GM10847 (cell line): Measurements from ENCODE around the gene HSPA2.

Experiments
- POLR2A ChIP-seq: IDR thresholded peaks from 2 replicates; pipeline ENCODE4 v1.6.1; 2011; ENCODE audit not compliant: insufficient read length; ENCODE audit errors: extremely low read depth

Gene HSPA2

DNA sequence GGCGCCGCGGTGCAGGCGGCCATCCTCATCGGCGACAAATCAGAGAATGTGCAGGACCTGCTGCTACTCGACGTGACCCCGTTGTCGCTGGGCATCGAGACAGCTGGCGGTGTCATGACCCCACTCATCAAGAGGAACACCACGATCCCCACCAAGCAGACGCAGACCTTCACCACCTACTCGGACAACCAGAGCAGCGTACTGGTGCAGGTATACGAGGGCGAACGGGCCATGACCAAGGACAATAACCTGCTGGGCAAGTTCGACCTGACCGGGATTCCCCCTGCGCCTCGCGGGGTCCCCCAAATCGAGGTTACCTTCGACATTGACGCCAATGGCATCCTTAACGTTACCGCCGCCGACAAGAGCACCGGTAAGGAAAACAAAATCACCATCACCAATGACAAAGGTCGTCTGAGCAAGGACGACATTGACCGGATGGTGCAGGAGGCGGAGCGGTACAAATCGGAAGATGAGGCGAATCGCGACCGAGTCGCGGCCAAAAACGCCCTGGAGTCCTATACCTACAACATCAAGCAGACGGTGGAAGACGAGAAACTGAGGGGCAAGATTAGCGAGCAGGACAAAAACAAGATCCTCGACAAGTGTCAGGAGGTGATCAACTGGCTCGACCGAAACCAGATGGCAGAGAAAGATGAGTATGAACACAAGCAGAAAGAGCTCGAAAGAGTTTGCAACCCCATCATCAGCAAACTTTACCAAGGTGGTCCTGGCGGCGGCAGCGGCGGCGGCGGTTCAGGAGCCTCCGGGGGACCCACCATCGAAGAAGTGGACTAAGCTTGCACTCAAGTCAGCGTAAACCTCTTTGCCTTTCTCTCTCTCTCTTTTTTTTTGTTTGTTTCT, 1.7 kb downstream of the HSPA2 start:
- no peak for TF ChIP-seq POLR2A

DNA sequence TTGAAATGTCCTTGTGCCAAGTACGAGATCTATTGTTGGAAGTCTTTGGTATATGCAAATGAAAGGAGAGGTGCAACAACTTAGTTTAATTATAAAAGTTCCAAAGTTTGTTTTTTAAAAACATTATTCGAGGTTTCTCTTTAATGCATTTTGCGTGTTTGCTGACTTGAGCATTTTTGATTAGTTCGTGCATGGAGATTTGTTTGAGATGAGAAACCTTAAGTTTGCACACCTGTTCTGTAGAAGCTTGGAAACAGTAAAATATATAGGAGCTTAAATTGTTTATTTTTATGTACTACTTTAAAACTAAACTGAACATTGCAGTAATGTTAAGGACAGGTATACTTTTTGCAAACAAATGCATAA, 2.3 kb downstream of the HSPA2 start:
- TF ChIP-seq POLR2A = no peak

DNA sequence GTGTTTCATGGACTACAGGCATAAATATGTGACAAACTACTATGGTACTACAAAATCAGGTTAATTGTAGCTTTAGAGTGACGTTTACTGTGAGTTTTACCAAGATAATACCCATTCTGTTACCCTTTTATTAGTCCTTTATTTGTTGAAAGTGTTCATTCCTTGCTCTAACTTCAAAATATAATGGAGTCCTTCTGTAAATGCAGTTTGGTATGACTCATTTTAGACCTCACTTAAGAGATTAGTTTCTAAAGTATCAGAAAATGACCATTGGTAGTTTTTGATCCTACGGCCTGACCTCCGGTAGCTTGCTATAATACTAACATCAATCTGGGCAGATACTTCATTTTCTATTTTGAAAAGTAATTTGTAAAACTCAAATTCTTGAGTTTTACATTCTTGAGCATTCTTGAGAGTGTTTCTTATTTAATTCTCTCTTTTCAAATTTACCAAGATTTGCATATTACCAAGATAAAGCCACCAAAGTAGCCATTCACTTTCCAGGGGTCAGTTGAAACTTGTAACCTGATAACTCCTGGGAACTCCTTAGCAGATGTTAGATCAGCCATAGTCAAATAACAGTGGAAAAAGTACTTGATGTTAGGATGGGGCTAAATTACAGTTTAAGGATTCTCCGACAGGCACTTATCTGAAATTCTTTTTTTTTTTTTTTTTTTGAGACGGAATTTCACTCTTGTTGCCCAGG, 4.2 kb downstream of the HSPA2 start:
- TF ChIP-seq POLR2A = no peak

DNA sequence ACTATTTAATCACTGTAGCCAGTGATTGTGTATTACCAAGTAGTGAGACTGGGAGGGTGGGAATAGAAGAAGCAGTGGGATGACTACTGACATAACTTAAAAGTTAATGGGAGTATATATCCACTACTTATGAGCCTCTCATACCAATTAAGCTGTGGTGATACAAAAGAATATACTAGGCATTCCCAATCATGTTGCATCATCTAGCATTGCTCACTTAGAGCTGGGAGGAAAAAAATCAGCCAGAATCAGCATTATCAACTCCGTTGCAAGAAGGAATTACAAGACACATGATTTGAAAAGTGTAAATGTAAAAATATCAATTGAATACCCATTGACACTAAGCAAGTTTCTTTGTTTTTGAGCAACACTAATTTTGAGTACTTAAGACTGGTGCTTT, 8.5 kb downstream of the HSPA2 start:
- no peak for TF ChIP-seq POLR2A

DNA sequence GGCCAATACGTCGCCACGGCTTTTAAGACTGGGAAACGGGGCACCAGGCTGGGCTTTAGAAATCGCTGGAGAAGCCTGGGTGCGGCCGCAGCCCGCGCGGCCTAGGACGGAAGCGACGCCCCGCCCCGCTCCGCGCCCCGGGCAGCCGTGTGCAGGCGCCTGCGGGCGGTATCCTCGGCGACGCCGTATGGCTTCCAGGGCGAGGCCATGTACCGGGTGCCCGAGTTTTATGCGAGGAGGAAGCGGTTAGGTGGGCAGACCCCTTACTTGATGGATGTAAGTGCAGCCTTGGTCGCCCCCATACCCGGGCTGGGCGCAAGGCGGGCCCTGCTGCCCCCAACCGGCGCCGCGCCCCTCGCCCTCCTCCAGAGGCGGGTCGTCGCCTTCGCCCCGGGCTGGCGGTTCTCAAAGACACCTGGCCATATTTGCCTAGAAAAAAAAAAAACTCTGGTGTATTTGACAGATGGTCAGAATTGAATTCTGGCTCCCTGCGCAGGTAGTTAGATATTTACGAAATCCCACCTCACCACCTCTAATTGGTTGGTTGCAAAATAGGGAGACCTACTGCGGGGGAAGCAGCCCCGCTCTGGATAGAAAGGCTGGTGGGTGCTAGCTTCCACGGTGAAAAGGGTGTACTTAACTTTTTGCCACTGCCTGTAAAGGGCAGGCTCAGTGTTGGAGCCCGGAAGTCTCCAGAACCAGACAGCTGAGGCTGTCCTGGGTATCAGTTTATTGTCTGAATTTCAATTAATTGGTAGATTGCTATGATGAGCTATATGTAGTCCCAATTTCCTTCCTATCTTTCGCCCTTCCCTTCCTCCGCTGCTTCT, 9.5 kb downstream of the HSPA2 start, which contains the start of gene PPP1R36:
TSS of gene PPP1R36 (plus strand) at position 171 of the 830 bp plus-strand sequence. CDS start at position 208, 37 bp downstream.
- TF ChIP-seq POLR2A = no peak

DNA sequence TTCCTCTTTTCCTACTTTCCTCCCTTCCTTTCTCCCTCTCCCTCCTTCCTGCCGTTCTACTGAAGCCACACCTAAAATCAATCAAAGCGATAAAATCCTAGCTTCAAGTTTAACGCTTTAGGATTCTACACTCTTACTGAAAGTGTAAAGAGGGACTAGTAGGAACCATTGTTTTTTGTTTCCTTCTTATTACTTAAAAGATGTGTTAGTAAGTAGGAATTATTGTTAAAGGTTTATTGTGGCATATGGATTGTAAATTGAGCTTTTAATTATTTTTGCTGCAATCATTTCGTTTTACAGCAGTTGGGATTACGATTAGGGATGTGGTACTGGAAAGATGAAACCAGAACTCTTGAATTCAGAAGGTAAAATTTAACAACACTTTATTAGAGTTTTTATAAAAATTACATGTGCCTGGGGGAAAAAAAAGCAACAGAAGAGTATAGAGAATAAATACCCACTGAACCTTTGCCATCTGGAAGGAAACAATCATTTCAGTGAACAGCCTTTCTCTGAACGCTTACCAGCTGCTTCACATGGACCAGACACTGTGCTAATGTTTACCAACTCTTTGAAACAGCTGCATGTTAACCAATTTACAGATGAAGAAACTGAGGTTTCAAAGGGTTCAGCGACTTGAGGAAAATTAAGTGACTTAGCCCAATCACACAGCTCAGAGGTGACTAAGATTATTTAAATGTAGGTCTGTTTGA, 10.2 kb downstream of the HSPA2 start:
- TF ChIP-seq POLR2A = no peak

DNA sequence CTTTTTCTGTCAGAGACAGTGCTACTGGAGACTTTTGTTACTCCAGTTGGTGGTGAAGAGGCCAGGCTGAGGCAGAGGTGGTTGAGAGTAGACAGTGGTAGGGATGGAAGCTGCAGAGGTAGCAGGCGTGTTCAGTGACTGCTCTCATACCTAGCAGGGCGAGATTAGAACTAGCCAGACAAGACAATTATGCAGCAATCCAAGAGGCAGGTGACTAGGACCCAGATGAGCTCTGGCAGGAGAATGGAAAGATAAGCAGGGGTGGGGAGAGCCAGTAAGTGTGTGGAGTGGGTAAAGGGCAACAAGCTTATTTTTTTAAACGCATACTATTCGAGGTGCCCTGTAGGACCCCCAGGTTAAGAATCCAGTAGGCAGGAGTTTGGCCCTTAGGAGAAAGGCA, 14.0 kb downstream of the HSPA2 start:
- no peak for TF ChIP-seq POLR2A

DNA sequence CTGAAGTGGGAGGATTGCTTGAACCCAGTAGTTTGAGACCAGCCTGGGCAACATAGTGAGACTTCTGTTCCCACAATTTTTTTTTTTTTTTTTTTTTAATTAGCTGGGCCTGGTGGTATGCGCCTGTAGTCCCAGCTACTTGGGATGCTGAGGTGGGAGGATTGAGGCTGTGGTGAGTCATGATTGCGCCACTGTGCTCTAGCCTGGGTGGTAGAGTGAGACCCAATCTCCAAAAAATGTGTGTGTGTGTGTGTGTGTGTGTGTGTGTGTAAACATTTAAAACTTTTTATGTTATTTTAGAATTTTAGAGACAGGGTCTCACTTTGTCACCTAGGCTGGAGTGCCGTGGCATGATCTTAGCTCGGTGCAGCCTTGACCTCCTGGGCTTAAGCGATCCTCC, 16.0 kb downstream of the HSPA2 start:
- TF ChIP-seq POLR2A = no peak

DNA sequence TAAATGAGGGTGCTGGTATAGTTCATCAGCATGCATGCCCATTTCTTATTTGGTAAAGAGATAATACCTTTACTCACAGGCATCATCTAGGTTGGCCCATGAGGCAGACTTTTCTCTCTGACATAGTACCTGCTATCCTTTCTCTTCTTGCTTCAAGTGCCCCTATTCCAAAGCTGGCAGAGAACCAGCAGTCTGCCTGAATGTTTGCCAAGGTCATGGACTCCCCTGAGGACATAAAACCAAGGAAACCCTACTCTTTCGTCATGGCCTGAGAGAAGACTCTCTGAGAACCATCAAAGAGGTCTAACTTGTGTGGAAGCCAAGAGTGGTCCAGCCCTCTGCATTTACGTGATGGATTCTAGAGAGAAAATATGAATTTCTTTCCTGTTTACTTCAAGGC, 21.1 kb downstream of the HSPA2 start:
- TF ChIP-seq POLR2A = no peak

DNA sequence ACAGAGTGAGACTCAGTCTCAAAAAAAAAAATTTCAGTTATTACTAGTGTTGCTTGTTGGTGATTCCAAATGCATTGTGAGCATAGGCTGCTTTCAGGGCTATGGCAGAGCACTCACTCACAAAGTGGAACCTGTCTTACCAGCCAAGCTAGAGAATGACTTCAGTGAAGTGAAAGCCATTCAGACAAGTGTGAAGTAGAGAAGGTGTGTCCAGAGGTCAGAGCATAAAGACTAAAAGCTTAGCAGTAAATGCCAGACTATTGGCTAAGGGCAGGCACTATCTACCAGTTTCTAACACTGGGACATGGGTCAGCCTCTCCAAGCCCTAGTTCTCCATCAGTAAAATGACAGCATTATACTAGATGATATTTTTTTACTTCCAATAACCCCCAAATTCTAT, 21.9 kb downstream of the HSPA2 start:
- TF ChIP-seq POLR2A = no peak

DNA sequence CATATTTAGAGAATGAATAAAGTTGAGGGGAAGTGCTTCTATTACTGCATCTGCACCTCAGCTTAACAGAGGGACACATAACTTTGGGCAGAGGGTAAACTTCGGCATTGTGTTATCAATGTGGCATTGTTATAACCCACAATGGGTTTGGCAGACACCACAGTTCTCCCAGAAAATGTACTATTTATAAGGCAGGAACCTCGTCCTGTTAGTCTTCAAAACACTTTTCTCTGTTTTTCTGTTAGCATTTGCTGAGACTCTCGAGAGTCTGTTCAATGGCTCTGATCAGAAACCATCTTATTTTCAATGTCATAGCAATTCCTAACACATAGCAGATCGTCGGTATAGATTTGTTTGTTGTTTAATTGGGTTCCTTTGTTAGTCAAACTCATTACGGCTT, 23.2 kb downstream of the HSPA2 start:
- TF ChIP-seq POLR2A = no peak

DNA sequence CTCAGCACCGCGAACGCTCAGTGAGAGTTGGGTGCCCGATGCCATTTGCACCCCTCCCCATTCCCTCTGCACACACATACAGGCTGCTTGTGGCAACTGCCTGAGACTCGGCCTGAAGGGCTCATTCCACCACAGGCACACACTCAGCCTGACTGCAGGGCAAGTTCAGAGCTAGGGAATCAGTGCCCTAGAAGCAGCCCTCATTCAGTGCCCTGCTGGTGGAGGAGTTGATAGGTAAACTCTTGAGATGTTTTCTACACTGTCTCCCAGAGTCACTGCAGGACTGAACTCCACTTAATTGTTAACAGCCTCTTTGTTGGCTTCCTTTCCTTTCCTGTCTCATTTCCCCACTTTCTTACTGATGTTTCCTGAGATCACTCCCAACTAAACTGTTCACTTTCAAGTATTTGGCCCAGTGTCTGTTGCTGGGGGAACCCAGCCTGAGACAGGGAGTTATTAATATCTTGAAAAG, 26.1 kb downstream of the HSPA2 start:
- TF ChIP-seq POLR2A = no peak

DNA sequence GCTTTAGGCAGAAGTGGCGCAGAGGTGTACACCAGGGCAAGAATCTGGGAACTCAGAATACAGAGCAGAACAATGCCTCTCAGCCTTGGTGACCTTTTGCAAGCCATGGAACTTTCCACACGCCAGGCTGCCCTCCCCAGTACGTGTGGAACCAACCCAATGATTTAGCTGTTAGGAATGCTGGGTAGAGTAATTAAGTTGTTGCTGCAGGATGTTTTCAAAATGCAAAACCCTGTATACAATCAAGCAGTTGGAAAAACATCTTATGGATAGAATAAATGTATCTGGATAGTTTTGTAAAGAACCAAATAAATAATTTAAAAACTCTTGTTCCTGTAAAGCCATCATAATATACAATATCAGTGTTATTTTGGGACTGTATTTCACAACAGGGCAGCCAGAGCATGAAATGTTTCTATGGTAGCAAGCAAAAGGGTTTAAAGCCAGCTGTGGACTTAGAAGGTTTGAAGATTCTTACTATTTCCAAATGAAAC, 28.6 kb downstream of the HSPA2 start:
- TF ChIP-seq POLR2A = no peak

DNA sequence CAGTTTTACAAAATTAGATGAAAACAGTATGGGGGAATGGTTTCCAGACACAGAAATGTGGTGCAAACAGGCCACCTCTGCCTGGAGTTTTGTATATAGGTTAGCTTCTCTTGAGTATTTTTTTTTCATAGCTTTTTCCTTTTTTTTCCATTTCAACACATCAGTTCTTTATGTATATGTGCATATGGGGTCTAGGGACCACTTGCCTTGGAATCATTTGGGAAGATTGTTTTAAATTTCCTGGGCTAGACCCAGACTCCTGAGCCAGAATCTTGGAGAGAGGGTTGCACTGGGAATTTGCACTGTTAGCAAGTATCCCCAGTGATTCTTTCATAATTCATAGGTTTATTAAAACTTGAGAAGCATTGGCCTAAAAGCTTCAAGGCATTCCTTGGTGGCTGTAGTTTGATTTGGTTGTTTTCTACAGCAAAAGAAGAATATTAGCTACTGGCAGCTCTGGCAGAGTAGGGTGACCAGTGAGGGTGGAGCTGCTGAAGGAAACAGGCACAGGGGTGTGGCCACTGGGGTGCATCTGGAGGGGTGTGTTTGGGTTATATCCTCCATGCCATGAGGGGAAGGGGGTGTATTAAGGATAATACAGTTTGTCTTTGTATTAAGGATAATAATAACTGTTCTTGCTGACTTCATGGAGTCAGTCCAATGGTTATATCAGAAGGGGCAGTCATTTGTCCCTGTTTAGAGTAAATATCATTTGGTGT, 32.0 kb downstream of the HSPA2 start:
- TF ChIP-seq POLR2A = no peak

DNA sequence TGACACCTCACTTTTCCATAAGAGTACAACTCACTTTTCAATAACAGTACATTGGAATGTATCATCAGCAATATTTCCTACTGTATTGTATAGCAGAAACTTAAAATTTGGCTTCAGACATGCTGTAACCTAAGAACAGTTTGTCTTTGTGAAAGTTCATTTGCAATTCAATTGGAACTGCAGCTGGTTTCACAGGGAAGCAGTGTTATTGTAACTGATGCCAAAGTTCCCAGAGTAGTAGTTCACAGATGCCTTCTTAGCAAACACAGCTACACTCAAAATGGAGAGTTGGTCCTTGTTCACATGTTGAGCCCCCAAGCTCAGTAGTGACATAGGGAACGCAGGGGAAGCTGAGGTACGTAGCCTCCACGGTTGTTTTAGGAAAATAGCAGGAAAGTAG, 32.6 kb downstream of the HSPA2 start:
- no peak for TF ChIP-seq POLR2A
